Measurements from ENCODE around the gene SLC26A9. TPM values are rescaled to one million over a fixed set of nuclear protein-coding genes. Genes with fewer than 3 reads are reported as not detected.

The SLC26A9 gene
- total and polyA plus RNA-seq, 9 of the 15 experiments (the other 6 are each of a cell fraction or from before 2014, with no cell fraction given): 0.03 TPM; not detected in 8

DNA sequence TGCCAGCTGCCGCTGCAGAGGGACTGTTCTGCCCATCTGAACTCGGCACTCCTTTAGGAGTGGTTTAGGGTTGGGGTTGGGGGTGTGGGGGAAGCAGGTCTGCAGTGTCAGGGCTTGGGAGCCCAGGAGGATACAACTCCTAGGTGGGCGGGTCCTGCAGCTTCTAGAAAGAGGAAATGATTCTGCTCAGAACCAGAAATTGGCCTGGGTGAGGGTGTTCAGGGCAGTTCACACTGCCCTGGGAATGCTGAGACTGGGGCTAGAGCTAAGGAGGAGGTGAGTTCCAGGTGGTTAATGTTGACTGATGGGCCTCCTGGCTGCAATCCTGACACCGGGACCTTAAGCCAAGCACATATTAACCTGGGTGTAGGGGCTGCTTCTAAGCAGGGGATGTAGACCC, 4.8 kb upstream of the SLC26A9 start (continued):
- TF ChIP-seq, protein P1, sequence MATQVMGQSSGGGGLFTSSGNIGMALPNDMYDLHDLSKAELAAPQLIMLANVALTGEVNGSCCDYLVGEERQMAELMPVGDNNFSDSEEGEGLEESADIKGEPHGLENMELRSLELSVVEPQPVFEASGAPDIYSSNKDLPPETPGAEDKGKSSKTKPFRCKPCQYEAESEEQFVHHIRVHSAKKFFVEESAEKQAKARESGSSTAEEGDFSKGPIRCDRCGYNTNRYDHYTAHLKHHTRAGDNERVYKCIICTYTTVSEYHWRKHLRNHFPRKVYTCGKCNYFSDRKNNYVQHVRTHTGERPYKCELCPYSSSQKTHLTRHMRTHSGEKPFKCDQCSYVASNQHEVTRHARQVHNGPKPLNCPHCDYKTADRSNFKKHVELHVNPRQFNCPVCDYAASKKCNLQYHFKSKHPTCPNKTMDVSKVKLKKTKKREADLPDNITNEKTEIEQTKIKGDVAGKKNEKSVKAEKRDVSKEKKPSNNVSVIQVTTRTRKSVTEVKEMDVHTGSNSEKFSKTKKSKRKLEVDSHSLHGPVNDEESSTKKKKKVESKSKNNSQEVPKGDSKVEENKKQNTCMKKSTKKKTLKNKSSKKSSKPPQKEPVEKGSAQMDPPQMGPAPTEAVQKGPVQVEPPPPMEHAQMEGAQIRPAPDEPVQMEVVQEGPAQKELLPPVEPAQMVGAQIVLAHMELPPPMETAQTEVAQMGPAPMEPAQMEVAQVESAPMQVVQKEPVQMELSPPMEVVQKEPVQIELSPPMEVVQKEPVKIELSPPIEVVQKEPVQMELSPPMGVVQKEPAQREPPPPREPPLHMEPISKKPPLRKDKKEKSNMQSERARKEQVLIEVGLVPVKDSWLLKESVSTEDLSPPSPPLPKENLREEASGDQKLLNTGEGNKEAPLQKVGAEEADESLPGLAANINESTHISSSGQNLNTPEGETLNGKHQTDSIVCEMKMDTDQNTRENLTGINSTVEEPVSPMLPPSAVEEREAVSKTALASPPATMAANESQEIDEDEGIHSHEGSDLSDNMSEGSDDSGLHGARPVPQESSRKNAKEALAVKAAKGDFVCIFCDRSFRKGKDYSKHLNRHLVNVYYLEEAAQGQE (IDR thresholded peaks at IDR 0.05; ENCODE audit: borderline replicate concordance): peak; percentile 52; the same call in 1 of the 2 replicates
- TF ChIP-seq, protein P1 (CRISPR knock-in tag; IDR thresholded peaks at IDR 0.05; ENCODE audit: low read depth): no peak
- TF ChIP-seq ZBTB7A (IDR thresholded peaks at IDR 0.05; ENCODE audit: borderline replicate concordance, control insufficient read depth, low read depth, low read length) (no peak), POLR2A (conservative IDR thresholded peaks at IDR 0.05) (no peak), NR2C2 (CRISPR knock-in tag; IDR thresholded peaks at IDR 0.05) (no peak), NR2C2 (tag; IDR thresholded peaks at IDR 0.05) (no peak), ZNF3 (CRISPR knock-in tag; IDR thresholded peaks at IDR 0.05) (no peak), NFXL1 (CRISPR knock-in tag; IDR thresholded peaks at IDR 0.05) (no peak), MTA3 (IDR thresholded peaks at IDR 0.05; ENCODE audit: borderline replicate concordance) (no peak), KLF13 (tag; IDR thresholded peaks at IDR 0.05; ENCODE audit: borderline replicate concordance, low read depth) (peak; percentile 67; the same call in 1 of the 2 replicates)
